NCI-H128 (cell line): Measurements from ENCODE around the gene ROBO1.
"Not testable (repeated sequence)": the region's sequence is repeated elsewhere in the genome, so short reads cannot be mapped to it uniquely, and the experiment has no call there.

Experiments used
- DNase-seq: peaks from one replicate; lab custom pipeline; 2025; ENCODE audit not compliant: unreplicated experiment; lab: John Stamatoyannopoulos, UW

Gene ROBO1

DNA sequence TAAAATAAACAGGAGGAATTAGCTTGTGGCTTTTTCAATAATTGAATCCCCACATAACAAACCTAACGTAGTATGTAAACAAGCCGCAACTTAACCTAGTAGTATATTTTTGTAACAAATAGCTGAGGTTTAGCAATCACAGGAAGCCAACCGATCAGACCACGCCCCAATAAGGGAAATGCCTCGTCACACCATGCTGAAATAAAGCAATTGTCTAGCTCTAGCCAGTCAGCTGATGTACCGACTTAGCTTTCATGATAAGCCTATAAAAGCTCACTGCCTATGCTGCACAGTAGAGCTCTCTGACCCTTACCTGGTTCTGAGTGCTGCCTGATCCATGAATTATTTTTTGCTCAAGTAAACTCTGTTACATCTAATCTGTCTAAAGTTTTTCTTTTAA is 208.9 kb downstream of the ROBO1 start:
- no peak for DNase-seq

DNA sequence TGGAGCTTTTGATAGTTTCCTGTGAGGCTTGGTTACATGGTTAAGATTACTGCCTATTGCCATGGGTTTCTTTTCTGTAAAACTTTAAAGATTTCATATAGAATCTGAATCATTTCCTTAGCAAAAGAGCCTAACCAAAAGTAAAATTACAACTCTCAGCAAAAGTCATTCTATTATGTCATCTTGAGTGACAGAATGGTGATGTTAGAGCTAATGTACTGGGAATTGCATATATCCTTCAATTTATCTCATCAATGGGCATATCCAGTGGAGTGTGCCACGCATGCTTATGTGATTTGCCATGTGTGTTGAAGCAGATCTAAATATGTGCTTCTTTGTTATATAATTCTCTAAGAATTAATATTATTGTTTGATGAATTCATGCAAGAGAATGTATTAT is 212.1 kb downstream of the ROBO1 start:
- no peak for DNase-seq

DNA sequence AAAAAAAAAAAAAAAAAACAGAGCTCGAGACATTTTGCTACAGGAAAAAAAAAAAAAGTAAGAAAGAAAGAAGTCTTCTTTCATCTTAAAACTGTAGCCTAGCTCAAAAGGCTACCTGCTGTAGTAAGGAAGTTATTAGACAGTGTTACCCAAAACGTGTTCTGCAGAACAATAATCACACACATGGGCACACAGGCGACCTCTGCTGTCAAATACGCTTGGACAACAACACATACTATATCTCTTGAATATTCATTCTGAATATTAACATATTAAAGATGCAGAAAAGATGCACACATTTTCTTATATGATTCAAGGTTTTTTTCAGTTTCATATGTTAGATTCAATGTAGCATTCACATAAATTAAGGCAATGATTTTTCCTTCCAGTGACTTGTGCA is 215.8 kb downstream of the ROBO1 start:
- DNase-seq = no peak

DNA sequence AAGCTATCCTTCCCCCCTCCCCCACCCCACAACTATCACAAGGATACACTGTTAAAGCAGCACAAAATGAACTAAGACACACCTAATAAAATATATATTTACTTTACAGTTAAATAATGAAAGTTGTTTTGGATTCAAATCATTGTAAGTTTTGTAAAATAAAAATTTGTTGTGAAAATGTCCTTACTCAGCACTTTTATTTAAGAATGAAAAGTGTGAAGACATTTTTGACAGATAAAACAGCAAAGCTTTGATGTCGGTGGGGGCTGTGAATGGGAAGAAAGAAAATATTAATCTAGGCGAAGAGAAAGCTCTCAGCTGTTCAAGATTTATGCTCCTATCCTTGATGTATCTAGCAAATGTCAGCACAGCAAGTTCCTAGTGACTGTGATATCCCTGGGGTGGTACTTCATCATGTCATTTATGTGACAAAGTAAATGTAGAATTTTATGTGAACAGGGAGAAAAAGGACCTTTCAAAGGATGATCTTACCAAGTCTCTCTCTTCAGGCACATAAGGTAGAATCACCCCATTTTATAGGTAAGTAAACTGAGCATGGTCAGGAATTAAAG is 216.4 kb downstream of the ROBO1 start:
- DNase-seq = no peak

DNA sequence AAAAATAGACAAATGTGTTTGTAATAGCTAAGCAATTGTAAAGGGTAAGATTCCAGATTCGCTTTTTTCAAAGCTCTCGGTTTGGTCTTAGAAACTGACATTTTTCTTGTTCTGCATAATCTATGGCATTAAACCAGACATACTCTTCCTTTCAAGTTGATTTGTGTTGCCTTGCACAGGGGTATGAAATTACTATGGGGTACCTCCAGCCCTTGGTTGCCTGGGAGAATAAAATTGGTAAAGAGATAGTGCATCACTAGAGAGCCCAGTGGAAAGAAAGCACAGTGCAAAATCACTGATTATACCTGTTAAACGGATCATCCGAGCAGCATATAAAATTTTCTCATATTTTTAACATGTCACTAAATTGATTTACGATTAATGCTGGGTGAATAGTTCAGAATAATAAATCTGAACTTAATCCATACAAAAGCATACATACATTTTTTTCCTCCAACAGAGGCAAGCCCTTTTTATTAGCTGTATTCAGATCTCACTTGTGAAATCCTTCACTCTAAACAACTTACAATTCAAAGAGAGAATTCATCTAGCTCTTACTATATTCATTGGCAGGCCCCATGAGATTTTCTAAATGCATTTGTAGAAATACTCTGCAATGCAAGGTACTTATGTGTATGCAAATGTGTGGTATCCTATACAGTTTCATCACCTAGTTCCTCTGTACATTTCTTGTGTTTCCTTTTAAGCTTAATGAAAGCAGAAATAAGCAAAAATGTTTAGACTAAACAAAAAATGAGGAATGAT is 224.4 kb downstream of the ROBO1 start:
- DNase-seq = no peak

DNA sequence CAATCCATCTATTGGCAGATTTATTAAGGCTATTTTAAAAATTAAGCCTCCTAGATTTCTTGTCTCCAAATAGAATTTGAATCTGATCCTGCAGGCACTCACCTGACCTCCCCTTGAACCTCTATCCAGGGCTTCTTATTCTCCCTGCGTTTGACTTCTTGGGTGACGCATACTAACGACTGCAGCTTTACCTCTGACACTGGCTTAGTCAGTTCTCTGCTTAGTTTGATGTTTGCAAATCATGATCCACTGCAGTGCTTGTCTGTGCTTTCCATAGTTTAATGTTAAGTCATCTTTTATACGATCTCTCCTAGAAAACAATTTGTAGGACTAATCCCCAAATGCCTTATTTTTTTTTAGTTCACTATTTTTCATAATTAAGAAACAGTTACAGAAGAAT is 233.1 kb downstream of the ROBO1 start:
- no peak for DNase-seq

DNA sequence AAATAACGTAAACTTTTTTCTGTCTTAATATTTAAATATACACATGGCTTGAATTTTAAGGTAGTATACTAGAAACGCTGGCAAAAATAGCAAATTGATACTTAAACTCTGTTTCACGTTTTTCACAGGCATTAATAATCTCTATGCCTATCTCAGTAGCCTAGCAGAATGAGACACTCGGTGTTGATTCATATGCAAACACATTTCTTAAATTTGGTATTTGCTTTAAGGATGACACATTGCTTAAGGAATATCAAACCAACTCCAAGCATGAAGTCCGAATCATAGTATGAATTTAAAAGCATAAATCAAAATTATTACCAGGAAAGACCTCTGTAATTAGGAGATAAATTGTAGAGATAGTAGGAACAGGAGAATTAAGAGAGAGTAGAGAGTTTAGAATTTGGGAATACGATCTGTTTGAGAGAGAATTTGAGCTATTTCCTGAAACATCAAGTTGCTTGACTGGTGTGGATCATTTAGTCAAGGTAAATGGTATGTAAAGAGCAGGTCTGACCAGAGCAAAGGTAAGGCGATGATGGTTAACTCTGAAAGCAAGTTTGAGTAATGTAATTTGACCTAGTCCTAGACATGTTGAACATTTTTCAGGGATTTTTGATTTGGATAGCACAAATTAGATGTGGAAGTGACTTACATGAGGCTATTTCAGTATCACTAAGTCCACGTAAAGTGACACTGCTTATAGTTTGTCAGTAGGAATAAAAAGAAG is 236.1 kb downstream of the ROBO1 start:
- no peak for DNase-seq

DNA sequence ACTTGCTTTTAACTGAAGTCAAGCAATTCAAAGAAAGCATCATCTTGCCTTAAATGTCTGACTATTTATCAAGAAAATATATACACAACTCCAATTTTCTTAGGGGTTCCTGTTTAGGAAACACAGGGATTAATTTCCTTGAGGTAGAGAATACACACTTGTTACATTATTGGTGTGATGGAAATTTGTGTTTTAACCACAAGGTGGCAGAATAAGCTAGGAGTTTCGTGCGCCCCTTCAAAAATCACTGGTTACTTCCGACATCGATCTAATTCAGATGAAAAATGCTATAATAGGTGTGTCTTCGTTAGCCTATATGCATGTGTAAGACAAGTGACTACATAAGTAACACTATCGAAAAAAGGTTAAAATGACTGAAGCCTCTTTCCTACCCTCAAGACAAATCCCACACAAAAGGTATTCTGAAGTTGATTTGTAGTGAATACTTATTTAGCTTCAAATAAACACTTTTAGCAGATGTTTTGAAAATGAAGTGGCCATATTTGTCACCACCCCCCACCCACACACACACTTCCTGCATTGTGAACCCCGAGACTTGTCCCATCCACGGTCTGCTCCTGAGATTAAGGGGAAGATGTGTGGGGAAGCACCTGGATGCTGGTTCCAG is 246.5 kb downstream of the ROBO1 start:
- DNase-seq = peak; percentile 56

DNA sequence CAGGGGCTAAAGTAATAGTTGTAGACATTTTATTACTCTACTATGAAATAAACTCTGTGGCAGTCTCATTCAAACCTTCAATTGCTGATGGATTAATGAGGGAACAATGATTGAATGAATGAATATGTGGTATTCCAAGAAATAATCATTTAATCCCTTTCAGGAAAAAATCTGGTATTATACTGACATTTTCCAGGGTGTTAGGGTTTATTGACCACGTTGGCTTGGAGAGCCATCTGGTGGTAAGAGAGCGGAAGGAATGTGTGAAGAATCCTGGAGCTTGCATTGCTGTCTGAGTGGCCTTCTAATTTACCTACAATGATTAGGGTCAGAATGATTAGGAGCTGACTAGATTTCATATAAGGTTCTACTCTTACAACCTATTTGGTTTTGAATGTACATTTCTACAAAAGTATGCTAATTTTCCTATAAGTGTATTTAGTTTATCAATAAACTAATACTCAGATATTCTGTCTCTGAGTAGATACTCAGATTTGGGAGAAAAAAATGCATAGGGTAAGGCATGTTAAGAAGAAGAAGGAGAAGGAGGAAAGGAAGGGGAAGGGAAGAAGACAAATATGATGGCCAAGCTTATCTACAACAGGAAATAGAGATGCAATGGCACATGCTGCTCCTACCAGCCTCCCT is 249.9 kb downstream of the ROBO1 start:
- no peak for DNase-seq

DNA sequence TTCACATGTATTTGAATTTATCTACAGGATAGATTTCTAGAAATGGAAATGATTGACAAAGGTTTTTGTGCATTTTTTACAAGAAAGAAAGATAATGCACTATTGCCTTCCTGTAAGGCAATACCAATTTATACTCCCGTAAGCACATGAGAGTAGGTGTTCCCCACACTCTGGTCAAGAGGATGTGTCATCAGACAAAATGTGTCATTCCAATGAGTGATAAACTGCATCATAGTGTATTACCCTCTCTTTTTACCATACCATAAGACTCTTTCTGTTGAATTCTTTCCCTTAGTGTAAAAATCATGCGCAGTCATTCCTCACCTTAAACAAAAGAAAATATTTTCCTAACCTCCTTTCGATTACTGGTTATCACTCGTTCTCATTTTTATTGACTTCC is 251.0 kb downstream of the ROBO1 start:
- no peak for DNase-seq

DNA sequence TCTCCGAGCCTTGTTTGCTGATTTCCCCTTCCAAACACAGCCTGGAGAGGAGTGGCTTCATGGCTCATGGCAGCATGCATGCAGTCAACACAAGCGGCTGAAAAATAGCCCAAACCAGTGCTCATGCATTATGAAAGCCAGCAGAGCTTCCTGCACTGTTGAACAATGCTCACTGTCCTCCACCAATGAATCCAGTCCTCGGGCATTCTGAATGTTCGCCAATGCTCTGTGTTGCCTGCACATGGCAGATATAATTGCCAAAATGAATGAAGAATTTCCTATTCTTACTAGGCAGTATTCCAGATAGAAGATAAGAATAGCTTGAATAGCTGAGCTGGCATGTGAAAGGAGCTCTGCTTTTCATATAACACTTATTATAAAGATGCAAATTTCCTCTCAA is 252.7 kb downstream of the ROBO1 start:
- no peak for DNase-seq

DNA sequence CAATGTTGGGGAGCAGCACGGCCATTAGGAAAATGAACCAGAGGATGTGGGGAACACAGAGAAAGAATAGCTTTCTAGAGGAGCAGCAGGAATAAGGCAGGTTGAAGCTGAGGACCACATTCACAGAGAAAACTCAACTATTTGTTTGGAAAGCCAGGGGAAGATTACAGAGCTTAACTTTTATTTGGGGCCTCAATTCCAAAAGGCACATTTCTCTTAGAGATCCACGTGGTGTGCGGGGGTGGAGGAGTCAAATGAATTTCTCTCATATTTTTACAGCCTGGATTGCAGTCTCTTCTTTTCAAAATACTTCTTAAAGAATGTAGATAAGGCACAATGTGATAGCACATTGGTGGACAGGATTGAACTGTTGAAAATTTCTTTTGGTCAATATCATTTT is 253.7 kb downstream of the ROBO1 start:
- no peak for DNase-seq

DNA sequence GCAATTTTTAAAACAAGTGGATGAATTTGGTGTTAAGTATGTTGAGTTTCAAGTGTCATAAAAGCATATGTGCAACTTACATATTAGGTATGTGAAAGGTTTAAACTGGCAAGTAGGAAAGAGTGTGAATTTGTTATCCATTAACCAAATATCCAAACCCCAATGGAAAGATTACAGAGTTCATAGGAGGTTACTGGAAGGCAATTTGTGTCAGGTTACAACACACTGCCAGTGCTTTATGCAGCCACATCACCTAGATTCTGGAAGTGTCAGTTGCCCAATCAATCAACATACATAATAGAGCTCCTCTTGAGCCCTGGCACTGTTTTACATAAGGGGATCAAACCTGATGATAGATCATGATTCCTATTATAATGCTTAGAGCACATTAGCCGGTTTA is 261.0 kb downstream of the ROBO1 start:
- DNase-seq = no peak

DNA sequence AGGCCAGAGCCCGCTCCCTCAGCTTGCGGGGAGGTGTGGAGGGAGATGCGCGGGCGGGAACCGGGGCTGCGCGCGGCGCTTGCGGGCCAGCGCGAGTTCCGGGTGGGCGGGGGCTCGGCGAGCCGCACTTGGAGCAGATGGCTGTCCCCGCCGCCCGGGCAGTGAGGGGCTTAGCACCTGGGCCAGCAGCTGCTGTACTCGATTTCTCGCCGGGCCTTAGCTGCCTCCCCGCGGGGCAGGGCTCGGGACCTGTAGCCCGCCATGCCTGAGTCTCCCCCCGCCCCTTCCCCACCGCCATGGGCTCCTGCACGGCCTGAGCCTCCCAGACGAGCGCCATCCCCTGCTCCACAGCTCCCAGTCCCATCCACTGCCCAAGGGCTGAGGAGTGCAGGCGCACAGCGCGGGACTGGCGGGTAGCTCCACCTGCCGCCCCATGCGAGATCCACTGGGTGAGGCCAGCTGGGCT is 265.5 kb downstream of the ROBO1 start:
- not testable (repeated sequence) for DNase-seq

DNA sequence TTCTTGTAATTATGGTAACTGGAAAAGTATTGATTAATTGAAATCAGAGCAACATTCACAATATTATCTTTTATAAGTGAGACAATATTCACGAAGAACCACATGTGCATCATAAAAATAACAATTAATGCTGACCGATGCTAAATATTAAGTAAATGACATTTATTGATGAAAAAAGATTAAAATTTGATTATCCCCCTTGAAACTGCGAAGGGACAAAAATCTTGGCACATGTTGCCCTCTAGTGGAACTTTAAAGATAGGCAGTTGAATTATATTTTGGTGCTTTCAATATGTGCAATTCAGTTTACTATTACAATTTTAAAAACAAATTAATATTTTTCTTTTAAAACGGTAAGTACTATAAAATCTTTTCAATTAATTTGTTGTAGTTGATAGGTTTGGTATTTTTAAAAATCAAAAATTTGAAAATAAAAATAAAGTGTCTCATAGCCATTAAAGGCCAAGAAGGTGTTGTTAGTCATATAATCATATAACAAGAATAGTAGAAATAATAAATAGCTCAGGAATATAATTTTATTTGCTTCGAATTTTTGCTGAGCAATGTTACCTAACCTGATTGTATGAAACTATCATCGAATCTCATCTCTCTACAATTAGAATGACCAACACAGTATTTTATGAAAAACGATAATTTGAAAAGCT is 270.2 kb downstream of the ROBO1 start:
- no peak for DNase-seq

DNA sequence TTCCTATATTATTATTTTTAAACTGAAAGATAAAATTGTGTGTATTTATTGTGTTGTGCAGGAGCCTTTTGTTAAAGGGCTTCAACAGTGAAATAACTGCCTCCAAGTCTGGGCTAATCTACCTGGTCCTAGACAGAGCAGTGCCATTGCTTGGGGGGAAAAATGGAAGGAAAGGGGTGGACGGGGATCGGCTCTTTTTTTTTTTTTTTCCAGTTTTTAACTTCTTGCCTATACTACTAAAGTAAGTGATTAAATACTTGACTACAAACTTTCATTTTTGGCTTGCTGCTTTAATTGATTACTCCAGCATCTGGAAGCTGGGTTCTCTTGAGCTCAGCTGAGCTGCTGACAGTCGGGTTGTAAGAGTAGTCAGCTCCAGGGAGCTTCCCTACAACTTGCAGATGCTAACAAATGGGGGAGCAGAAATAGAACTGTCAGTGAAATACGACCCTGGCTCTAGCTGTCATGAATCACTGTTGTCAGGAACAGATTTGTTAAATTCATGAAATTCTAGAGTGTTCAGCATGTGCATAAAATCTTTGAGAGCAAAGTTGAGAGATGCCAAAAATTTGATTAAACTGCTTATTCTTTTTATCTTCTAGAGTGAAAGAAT is 276.7 kb downstream of the ROBO1 start:
- no peak for DNase-seq

DNA sequence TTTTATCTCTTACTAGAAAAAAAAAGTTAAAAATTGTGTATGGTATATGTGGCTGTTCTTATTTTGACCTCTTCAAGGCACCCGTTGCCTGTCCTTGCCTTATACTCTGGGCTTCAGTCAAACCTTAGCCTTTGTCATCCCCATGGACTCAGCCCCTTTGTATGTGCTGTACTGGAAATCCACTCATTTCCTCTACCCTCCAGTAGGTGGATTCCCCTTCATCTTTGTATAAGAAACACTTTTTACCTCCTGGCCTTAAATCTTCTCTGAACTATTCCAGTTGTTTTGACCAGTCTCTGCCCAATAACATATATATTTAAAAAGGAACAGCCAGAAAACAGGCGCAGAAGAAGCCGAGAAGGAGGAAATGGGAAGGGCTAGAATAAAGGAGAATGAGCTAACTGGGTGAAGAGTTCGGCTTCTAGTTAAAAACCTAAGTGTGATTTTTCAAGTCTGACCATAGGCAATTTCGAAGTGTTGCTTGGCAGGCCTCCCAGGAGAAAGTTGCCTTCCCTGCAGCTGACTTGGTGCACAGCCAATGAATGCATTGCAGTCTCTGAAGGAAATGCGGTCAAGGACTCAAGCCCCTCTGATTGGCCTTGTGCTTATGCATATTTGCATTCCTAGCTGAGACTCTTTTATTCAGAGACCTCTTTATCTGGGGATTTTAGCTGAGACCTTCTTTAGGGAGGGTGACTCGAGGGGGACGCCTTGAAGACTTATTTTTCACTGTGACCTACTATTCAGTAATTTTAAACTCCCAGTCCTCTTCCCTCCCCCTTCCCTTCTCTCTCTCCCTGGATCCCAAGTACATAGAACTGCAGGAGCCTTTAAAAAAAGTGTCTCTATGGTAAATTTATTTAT is 277.4 kb downstream of the ROBO1 start:
- DNase-seq = no peak

DNA sequence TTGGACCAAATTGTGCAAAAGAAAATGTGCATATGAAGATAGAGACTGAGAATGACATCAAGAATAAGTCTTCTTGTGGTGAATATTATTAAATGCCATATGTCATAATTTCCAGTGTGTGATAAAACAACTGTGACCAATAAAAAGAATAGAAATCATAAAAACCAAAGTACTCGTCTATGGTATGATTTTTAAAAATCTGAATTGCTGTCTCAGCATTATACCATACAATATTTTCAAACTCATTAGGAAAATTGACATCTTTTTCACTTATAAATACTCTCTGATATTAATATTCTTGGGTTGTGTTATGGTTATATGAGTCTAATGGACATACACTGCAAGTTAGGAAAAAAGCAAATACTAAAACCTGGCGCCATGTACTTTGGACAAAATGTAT is 279.4 kb downstream of the ROBO1 start:
- no peak for DNase-seq

DNA sequence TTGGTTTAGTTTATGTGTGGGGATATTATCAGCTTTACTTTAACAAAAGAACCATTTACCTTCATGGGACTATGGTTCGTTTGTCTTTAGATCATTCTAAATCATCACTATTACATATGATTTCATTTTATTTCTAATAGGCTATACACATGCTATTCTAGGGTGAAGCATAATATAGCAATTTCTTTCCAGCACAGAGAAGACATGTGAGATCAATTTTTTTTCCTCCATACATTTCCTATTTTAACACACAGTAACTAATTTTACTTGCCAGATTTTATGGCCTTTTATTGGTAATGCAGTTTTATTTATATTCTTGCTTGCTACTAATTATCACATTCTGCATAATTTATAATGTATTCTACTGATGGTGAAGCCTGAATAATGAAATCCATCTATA is 287.1 kb downstream of the ROBO1 start:
- no peak for DNase-seq
